Stimulated activated CD8-positive, alpha-beta memory T cell treated with anti-CD3 and anti-CD28 coated beads, Interleukin-4, amount 100 ng/mL, for 1 hour (primary cell): ENCODE measurements around the gene ADCY5.

Experiments used
- DNase-seq, 2 donors: peaks; one replicate each; pipeline ENCODE4 v3.0.0-alpha.2; 2020; ENCODE audit warnings: low read depth in 2 of 2, low spot score in 1 of 2

Gene ADCY5

DNA sequence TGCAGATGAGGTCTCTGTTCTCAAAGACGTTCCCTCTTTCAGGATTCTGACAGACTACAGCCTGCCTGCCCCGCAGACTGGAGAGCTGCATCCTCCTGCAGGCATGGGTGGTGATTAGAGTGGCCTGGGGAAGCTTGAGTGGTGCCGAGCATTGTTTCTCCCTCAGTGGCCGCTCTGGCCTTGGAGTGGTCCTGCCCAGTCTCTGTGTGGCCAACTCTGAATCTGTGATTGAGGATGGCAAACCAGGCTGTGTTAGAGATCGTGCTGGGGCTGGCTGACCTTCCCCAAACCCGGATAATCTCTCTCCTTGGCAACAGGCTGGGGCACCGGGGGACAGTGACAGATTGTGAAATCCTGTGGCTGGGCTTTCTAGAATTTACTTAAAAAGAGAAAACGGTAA is 11.0 kb upstream of the ADCY5 start:
- DNase-seq = no peak

DNA sequence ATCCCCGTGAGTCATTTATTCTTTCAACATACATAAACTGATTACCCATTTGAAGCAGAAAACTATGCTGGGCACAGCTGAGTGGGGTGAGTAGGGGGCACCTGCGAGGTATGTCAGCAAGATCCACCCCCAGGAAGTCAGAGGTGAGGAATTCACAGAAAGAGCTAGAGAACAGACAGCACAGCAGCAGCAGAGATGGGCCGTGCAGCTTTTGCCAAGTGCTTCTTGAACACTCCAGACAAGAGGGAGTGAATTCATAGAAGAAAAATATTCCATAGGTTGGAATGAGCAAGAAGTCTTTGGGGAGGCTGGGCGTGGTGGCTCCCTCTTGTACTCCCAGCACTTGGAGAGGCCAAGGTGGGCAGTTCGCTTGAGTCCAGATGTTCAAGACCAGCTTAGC is 9.4 kb upstream of the ADCY5 start:
- no peak for DNase-seq

DNA sequence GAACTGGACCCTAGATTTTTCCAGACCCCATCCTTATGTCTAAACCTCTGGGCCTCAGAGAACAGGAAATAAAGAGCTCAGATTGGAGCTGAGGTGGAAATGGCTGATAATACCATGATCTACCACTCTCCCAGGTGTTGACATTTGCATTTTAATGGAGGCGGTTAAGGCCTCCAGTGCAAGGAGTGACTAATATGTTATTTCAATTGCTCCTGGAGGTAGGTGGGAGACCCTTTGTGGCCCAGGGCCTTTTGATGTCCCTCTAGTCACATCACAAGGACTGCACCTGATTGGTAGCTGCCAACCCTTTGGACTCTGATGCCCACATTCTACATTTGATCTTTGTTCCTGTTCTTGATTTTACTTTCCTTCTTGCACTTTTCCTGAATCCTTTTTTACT is 9.0 kb upstream of the ADCY5 start:
- DNase-seq = no peak

DNA sequence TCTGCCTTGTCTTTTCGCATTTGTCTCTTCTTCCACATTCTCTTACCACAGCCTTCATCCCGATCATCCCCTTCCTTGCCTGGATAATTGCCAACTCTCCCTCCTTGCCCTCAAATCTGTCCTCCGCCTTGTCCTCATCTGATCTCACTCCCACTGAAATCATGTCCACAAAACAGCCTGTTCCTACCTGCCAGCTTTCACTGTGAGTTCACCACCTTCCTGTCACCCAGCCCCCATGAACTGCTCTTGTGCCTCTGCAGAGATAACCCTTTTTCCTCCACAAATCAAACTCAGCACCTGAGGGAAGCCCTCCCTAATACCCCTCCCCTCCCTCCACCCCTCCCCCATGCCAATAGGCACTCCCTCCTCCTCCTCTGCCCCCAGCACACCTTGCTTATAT is 4.8 kb upstream of the ADCY5 start:
- no peak for DNase-seq

DNA sequence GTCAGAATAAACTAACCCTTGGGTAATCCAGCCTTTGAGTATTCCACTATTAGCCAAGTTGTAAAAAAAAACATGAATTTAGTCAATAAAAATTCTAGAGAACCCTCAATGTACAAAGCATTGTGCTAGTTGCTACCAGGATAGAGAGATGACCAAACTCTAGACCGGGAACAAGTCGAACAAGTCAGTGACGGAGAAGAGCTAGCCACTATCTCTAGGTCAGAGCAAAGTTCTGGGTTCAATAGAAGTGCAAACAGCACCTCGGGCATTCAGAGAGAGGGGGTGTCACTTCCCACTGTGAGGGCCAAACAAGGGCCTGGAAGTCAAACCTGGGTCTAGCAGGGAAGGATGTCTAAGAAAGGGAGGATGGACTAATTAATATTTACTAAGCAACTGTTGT is 2.3 kb upstream of the ADCY5 start:
- DNase-seq = no peak

DNA sequence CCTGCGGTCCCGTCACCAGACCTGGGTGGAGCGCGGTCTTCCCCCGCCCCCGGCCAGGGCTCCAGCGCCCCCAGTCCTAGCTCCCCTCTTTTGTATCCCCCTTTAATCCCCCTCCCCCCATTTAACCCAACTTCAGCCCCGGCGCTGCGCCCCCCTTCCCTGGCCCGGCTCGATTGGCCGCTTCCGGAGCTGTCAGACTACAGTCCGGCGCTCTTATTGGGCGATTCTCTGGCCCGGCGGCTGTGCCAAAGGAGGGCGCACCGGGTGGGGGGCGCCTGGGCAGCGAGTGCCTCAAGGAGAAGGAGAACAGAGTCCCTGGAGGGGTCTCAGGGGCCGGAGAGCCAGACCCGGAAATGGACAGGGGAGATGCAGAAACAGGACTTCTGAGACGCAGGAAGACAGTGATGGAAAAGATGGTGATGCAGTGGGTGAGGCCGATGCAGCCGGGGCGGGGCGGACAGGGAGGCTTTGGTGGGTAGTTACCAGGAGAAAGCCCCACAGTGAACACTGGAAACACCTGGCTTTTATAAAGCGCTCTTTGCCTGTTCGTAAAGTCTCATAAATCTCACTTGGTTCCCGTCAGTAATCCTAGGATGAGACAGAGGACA is 1.2 kb upstream of the ADCY5 start:
- no peak for DNase-seq

DNA sequence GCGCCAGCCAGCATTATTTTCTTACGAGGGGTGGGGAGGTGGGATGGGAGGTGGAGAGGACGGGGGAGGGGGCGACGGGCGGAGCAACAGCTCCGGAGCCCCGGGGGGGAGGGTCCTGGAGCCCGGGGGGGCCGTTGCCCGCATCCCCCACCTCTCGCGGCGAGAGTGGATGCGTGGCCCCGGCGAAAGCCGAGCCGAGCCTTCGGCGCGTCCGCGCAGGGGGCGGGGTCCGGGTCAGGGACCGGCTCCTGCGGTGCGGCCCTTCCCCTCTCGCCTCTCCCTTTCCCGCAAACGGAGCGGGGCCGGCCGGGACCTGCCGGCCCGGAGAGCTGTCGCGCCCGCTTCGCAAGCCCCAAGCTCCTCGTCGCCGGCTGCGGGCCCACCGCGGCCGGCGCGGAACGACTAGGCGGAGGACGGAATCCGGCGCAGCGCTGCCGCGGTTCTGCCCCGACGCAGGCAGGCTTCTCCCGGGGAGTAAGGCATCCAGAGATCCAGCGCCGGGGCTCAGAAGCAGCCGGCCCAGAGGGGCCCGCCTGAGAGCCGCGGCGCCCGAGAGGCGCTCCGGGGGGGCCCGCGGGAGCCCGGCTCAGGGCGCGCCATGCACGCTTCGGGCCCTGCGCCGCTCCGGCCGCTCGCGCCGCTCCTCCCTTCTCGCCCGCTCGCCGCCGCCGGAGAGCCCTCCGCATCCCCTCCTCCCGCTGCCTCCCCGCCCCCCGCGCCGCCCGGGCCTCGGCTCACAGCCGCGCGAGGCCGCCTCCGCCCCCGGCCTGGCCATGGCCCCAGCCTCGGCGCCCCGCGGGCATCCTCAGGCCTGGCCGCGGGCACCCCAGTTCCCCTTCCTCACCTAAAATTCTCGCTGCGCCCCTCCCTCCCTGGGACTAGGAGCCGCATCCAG is 459 bp upstream of the ADCY5 start:
- no peak for DNase-seq

DNA sequence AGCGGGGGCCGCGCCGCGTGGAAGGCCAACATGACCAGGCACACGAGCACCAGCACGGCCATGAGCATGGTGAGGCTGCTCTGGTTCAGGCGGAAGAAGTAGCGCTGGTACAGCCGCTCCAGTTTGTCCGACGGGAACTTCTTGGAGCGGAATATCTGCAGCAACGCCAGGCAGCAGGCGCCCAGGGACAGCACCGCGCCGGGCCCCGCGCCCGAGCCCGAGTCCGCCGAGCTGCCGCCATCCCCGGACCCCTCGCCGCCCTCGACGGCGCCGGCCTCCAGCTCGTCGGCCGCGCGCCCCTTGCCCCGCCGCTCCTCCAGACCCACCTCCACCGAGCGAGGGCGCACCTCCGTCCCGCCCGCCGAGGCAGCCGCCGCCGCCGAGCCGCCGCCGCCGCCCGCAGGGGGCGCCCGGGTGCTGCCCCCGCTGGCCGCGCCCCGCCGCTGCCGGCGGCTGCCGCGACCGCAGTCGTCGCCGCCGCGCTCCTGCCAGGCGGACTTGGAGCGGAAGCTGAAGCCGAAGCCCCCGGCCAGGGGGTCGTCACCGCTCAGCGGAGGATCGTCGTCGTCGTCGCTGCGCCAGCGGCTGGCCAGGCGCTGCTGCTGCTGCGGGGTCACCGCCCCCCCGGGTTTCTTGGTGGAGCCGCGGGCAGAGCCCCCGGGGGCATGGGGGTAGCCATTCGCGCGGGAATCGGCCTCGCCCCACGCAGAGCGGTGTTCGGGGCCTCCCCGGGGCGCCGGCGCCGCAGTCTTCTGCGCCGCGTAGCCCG is 957 bp downstream of the ADCY5 start:
- no peak for DNase-seq

DNA sequence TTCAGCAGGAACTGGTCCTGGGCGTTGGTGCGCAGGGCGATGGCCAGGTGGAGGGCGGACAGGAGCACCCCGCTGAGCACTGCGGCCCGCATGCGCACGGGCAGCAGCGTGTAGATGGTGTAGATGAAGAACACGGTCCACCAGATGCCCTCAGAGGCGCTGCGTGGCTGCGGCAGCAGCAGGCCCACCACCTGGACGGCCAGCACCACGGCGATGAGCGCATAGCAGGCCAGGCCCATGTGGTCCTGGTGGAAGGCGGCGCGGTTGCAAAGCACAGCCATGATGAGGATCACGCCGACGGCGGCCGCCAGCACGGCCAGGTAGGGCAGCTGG is 1.5 kb downstream of the ADCY5 start:
- DNase-seq = no peak

DNA sequence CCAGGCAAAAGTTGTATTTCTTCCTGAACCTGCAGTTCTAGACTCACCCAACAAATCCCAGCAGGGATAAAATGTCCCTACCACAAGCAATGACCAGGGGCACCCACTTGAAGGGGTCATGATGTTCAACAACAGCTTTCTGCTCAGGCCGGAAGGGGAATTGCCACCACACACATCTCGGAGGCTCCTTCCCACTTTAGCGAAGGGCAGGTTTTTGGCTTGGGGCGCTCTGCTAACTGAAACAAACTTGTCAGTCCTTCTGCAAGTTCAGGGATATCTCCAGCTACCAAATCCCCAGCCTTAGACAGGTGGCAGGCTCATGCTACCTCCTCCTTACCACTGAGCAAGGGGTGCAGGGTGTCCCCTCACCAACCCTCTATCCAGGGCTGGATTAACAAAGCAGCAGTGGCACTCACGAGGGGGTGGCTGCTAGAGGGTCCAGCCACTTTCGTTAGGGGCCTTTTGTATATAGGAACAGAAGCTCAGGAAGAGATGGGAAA is 2.2 kb downstream of the ADCY5 start:
- DNase-seq = no peak

DNA sequence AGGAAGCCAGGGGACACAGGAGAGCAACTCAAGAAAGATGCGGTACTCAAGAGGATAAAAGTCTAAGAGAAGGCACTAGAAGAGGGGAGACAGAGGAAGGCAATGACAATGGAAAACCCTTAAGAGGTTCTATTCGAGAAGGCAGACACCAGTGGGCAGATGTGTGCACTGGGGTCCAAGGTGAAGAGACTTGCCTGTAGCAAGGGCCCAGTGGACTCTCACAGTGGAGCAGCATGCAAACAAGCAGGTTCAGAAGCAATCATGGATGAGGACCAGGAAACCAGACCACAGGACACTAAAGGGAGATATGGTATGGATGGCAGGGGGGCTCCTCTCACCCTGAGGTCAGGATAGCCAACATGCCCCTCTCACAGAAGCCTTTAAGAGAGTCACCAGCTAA is 2.7 kb downstream of the ADCY5 start:
- DNase-seq = no peak

DNA sequence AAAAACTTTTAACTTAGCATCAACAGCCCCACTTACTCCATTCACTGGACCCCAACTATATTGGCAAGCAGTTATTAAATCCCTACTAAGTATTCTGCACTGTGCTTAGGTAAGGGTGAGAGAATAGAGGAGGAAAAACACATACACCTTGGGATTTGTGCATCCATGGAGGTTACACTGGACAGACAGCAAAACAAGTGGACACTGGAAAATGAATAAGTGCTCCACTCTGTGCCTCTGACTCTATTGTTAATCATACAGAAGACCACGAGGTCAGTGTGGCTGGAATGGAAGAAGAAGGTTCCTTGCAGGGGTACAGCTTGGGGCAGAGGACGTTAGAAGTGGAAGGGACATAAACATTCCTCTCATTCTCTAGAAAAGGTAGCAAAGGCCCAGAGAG is 3.2 kb downstream of the ADCY5 start:
- DNase-seq = no peak

DNA sequence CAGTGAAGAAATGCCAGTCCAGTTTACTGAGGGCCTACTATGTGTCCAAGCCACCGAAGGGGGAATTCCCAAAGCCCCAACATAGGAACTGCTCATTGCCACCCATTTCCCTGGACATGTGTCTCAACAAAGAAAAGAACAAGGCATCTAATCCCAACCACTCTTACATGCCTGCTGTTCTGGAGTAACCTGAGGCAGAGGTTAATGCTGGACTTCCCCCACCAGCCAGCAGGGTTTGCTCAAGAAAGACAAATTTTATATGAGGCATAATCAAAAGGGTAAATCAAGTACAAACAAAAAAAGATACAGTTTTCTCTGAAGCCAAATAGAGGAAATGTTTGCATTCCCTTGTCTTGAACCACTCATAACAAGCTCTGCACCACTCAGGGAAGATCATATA is 4.1 kb downstream of the ADCY5 start:
- DNase-seq = no peak

DNA sequence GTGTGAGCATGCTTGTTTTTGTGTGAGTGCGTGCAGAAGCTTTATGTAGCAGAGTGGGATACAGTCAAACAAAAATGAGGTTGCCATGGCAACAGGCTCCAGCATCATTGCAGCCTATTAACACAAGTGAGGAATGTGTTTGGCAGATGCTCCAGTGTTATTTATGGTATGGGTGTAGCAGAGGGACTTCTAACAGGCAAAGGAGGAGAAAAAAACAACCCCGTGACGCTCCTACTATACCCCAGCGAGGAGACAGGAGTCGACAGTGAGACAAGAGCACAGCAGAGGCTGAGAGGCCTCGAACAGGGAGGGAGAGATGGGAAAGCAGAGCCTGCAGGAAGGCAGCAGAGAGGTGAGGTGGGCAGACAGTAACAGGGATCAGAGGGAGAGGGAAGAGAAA is 4.9 kb downstream of the ADCY5 start:
- no peak for DNase-seq

DNA sequence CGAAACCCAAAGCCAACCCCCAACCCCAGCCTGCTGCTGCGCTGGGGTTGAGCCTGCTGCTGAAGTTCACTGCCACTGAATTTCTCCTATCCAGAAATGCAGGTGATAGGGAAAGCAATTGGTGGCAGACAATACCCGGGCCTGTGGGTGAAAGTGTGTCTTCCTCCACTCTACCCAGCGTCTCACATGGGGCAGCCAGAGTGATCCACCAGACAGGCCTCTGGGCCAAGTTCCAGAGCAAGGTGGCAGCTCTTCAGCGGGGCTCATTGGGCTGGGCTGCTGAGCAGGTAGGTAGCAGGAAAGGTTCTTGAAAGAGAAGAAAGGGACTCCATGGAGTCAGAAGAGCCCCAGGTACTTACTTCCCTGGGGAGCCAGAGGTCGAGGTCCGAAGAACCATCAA is 6.0 kb downstream of the ADCY5 start:
- DNase-seq = no peak

DNA sequence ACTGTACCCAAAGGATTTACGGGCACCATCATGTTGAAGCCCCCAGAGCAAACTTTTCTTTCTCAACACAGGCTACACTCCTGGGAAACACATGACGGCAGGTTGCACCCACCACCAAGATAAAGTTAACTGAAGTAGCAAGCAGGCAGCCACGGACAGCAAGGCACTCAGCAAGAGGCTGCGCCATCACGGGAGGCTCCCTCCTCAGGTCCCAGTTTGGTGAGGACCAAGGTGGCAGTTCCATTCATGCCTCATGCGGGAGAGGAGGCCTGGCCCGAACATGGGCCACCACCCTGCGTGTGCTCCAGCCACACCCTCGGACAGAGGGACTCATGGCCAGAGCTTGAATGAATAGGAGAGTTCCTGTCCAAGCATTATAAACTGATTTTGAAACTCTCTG is 6.8 kb downstream of the ADCY5 start:
- no peak for DNase-seq

DNA sequence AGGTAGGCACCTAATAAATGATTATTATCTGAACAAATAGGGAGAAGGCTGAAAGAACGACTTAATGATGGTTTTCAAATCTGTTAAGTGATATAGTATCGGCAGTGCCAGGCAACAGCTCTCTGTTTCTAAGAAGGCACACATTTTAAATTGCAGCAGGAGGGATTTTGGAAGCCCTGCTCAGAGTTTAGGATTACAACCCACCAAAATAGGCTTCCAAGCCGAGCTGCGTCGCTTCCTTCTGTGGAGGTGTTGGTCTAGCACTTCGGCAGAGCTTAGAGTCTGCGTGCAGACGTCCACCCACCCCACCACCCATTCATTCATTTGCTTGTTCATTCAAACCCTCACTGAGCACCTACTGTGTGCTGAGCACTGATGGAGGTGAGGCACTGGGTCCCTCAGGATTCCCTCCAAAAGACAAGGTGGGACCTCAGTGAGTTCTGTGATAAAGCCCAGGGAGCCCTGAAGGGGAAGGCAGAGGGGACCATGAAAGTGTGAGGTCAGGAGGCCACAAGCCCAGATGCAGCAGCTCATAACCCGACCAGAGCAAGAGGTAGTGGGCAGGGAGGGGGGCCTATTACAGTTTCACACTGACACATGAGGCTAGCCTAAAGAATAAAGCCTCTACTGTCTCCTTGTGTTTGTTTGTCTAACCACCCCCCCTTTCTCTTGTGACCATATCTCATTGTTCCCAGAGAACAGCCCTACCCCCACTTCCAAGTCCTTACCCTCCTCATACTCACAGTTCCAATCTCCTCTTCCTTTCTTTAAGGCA is 8.9 kb downstream of the ADCY5 start:
- DNase-seq = no peak

DNA sequence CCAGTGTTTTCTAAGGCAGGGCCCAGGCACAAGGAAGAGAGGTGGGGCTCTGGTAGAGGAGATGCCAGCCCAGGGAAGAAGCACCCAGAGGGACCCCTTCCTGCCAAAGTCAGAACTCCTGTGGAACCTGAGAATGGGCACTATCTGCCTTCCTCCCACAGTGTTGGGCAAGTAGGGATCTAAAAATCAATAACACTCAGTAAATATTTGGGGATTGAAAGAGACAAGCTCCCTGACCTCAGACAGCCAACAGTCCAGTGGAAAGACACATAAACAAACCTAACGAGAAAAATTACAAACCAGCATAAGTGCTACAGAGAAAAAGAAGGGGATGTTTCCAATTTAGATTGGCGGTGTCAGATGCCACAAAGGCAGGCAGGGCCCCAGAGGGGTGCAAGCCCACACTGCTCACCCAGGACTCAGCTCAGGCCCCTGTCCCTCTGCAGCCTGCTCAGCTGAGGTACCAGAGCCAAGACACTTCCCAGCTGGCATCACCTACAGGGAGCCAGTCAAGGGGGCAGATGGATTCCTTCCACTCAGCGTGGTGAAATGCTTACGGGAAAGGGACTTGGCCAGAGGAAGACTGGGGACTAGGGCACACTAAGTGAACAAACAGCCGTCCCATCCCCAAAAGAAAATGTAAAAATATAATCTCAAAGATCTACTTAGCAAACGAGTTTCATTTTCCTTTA is 15.9 kb downstream of the ADCY5 start:
- DNase-seq = no peak

DNA sequence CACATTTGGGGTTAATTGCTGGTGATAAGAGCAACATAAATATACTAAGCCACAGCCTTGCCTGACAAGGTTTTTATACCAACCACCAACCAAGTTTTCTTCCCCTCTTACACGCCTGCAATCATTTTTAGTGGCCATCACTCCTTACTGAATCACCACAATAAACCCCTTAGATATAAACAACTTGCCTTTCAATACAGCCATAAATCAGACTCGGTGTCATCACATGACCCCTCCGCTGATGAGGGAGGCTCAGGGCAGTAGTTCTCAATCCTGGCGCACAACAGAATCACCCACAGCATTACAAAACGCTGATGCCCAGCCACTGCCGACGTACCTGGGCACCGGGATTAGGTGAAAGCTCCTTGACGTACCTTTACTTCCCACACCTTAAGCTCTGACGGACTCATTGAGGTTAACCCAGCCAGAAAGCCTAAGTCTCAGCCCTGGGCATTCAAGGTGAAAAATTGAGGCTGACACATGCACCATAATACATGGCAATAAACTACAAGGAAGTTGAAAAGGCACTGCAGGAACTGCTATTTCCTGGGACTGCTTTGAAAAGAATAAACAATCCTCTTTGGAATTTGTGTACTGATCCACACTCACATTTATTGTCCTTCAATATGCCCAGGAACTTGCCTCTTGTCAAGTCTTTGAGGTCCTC is 17.1 kb downstream of the ADCY5 start:
- DNase-seq = no peak

DNA sequence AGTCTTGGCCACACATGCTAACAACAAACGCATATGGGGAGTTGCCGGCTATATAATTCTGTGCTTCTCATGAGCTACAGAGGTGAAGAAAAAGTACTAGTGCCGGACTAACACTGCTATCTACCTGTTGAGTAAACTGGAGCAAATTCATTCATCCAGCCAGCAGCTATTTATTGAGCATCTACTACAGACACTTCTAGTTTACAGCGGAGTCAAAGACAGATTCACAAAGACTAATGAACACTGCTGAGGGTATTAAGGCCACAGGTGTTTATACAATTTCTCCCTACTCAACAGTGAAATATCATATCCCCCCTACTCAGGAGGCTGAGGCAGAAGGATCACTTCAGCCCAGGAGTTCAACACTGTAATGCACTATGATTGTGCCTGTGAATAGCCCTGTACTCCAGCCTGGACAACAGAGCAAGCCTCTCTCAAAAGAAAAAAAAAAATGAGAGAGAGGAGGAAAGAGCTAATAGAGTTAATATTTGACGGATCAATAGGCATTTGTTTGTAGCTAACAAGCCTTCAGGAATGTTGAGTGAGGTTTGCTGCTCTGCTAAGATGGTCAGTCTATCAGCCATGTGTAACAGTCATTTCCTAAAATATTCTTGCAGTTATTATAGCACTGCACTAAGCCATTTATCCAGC is 17.8 kb downstream of the ADCY5 start:
- no peak for DNase-seq
